Osteocyte (in vitro differentiated cells): ENCODE measurements around the gene KIF23. TPM values are rescaled to one million over a fixed set of nuclear protein-coding genes. Genes with fewer than 3 reads are reported as not detected.

Experiments
- DNase-seq: peaks from one replicate; pipeline ENCODE4 v3.0.0; 2021; ENCODE audit warnings: mixed read lengths; ENCODE audit not compliant: unreplicated experiment; ENCODE audit errors: extremely low spot score
- H3K27ac Mint-ChIP-seq: one replicate; pipeline ENCODE4 v1.8.0; 2021; ENCODE audit warnings: mild to moderate bottlenecking, mixed read lengths; ENCODE audit not compliant: unreplicated experiment
- H3K27me3 Mint-ChIP-seq: one replicate; pipeline ENCODE4 v1.8.0; 2021; ENCODE audit warnings: mixed read lengths; ENCODE audit not compliant: unreplicated experiment
- H3K36me3 Mint-ChIP-seq: one replicate; pipeline ENCODE4 v1.8.0; 2021; ENCODE audit warnings: mixed read lengths; ENCODE audit not compliant: unreplicated experiment
- H3K4me1 Mint-ChIP-seq: one replicate; pipeline ENCODE4 v1.8.0; 2021; ENCODE audit warnings: mixed read lengths; ENCODE audit not compliant: unreplicated experiment
- H3K4me3 Mint-ChIP-seq: one replicate; pipeline ENCODE4 v1.8.0; 2021; ENCODE audit warnings: mild to moderate bottlenecking, moderate library complexity, mixed read lengths; ENCODE audit not compliant: unreplicated experiment
- H3K9me3 Mint-ChIP-seq: one replicate; pipeline ENCODE4 v1.8.0; 2021; ENCODE audit warnings: mixed read lengths; ENCODE audit not compliant: unreplicated experiment
- CTCF ChIP-seq: fragments of 200-600 bp; sonication (generic); IDR thresholded peaks from 2 replicates; pipeline ENCODE4 v1.5.0; 2021; ENCODE audit warnings: antibody characterized with exemption, mild to moderate bottlenecking, moderate library complexity
- total RNA-seq: library from RNA; stranded (reverse); gene quantifications from 2 replicates; pipeline ENCODE4 v1.2.1, GENCODE V29; 2021

KIF23 gene
- total RNA-seq, 1 donor from 2014 or later: 14.0 TPM

DNA sequence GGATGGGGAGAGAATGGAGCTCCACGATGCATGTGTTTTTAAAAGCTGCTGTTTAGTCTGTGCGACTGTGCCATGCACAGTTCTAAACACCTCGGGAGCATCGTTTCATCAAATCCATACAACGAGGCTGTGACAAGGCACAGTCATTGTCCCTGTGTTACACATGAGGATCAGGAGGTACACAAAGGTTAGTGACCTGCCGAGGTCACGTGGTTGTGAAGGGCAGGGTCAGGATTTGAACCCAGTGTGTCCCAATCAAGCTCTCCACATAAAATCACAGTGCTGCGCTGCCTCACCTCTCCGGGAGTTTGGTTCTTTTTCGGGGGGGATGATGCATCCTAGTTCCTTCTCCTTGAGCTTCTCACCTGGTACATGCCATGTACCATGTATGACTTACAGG is 18.7 kb upstream of the KIF23 start:
- H3K4me1 Mint-ChIP-seq: peaks cover 26% of the 10 kb centered on the region
- no peaks in the 10 kb centered on the region for H3K27me3 Mint-ChIP-seq
- DNase-seq: no peak
- H3K36me3 Mint-ChIP-seq: no peaks in the 10 kb centered on the region
- H3K9me3 Mint-ChIP-seq: no peaks in the 10 kb centered on the region
- no peak overlapping the region for H3K4me3 Mint-ChIP-seq
- no peak overlapping the region for H3K27ac Mint-ChIP-seq
- no peak for TF ChIP-seq CTCF

- Mint-ChIP-seq H3K27ac (no peak overlapping the region), H3K4me1 (peaks cover 26% of the 10 kb centered on the region), H3K9me3 (no peaks in the 10 kb centered on the region), H3K4me3 (no peak overlapping the region), H3K27me3 (no peaks in the 10 kb centered on the region), H3K36me3 (no peaks in the 10 kb centered on the region)
- DNase-seq: no peak
- TF ChIP-seq CTCF: no peak
Measured at GRCh38 chr15:69395991-69396390, 18.2 kb upstream of the KIF23 start.

DNA sequence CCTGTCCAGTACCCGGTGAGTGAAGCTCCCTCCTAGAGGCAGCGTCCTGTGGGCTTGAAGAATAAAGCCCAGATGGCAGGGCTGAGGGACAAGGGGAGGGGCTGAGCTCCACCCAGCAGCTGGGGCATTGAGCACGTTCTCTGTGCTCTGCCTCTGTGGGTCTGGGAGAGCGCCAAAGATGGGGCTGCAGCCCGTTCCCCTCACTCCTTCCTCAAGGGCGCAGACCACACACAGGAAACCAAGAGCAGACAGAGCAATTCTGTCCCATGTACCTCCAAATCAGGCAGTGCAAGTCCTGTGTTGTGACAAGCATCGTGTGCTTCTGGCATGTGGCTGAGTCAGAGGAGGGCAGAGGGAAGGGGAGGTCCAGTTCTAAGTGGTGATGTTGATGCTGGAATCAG is 15.7 kb upstream of the KIF23 start:
- TF ChIP-seq CTCF: no peak
- Mint-ChIP-seq H3K27me3 (no peaks in the 10 kb centered on the region), H3K27ac (no peak overlapping the region), H3K36me3 (no peaks in the 10 kb centered on the region), H3K4me3 (no peak overlapping the region), H3K4me1 (peaks cover 22% of the 10 kb centered on the region), H3K9me3 (no peaks in the 10 kb centered on the region)
- DNase-seq: no peak

GRCh38 chr15:69400850-69401249 is 13.3 kb upstream of the KIF23 start:
- H3K4me3 Mint-ChIP-seq: no peak overlapping the region
- H3K9me3 Mint-ChIP-seq: no peaks in the 10 kb centered on the region
- H3K4me1 Mint-ChIP-seq: peaks cover 16% of the 10 kb centered on the region
- H3K27ac Mint-ChIP-seq: no peak overlapping the region
- no peak for TF ChIP-seq CTCF
- peak; percentile 57 for DNase-seq
- H3K36me3 Mint-ChIP-seq: no peaks in the 10 kb centered on the region
- no peaks in the 10 kb centered on the region for H3K27me3 Mint-ChIP-seq

GRCh38 chr15:69402816-69403215 is 11.3 kb upstream of the KIF23 start:
- H3K27ac Mint-ChIP-seq: no peak overlapping the region
- no peak for DNase-seq
- TF ChIP-seq CTCF: no peak
- no peaks in the 10 kb centered on the region for H3K36me3 Mint-ChIP-seq
- H3K4me3 Mint-ChIP-seq: no peak overlapping the region
- H3K4me1 Mint-ChIP-seq: peaks cover 16% of the 10 kb centered on the region
- H3K9me3 Mint-ChIP-seq: no peaks in the 10 kb centered on the region
- H3K27me3 Mint-ChIP-seq: no peaks in the 10 kb centered on the region
